H9 (cell line): Measurements from ENCODE around the gene FAXDC2. TPM values are rescaled to one million over a fixed set of nuclear protein-coding genes. Genes with fewer than 3 reads are reported as not detected.

Source experiments
- DNase-seq: peaks from one replicate; pipeline ENCODE4 v3.0.0-alpha.2; 2017
- H2AFZ ChIP-seq: one replicate; pipeline ENCODE4 v1.6.1; 2013; ENCODE audit warnings: mild to moderate bottlenecking, low read length, control low read depth, moderate library complexity
- H2AK5ac ChIP-seq: 2 replicates; pipeline ENCODE4 v1.6.1; 2013; ENCODE audit warnings: low read length, control low read depth, mixed read lengths; ENCODE audit not compliant: insufficient read length
- H2BK120ac ChIP-seq: one replicate; pipeline ENCODE4 v1.6.1; 2013; ENCODE audit warnings: low read depth, mild to moderate bottlenecking, low read length, control low read depth, inconsistent platforms; ENCODE audit not compliant: poor library complexity, severe bottlenecking
- H2BK12ac ChIP-seq: 2 replicates; pipeline ENCODE4 v1.6.1; 2013; ENCODE audit warnings: low read length, control low read depth, mixed read lengths, low read depth; ENCODE audit not compliant: insufficient read length
- H2BK15ac ChIP-seq: 2 replicates; pipeline ENCODE4 v1.6.1; 2013; ENCODE audit warnings: low read depth, low read length, control low read depth
- H2BK20ac ChIP-seq: one replicate; pipeline ENCODE4 v1.6.1; 2013; ENCODE audit warnings: low read depth, mild to moderate bottlenecking, low read length, control low read depth, inconsistent platforms; ENCODE audit not compliant: poor library complexity, severe bottlenecking
- H2BK5ac ChIP-seq: 2 replicates; pipeline ENCODE4 v1.6.1; 2013; ENCODE audit warnings: low read length, control low read depth, mixed read lengths; ENCODE audit not compliant: insufficient read length
- H3K14ac ChIP-seq: 2 replicates; pipeline ENCODE4 v1.6.1; 2013; ENCODE audit warnings: low read length, control low read depth; ENCODE audit not compliant: insufficient read depth
- H3K18ac ChIP-seq: 2 replicates; pipeline ENCODE4 v1.6.1; 2013; ENCODE audit warnings: low read depth, mild to moderate bottlenecking, mixed read lengths, low read length, control low read depth; ENCODE audit not compliant: insufficient read length
- H3K23ac ChIP-seq: 2 replicates; pipeline ENCODE4 v1.6.1; 2013; ENCODE audit warnings: low read length, control low read depth, mixed read lengths, low read depth; ENCODE audit not compliant: insufficient read length
- H3K23me2 ChIP-seq: 2 replicates; pipeline ENCODE4 v1.6.1; 2013; ENCODE audit warnings: low read depth, mild to moderate bottlenecking, mixed read lengths, low read length, control low read depth; ENCODE audit not compliant: insufficient read length, poor library complexity, severe bottlenecking
- H3K27ac ChIP-seq: 2 replicates; pipeline ENCODE4 v1.5.1; 2013; ENCODE audit warnings: low read length, control low read depth, mixed read lengths, low read depth; ENCODE audit not compliant: insufficient read length
- H3K27me3 ChIP-seq: 2 replicates; pipeline ENCODE4 v1.6.1; 2013; ENCODE audit warnings: low read length, control low read depth, inconsistent platforms; ENCODE audit not compliant: insufficient read depth
- H3K4ac ChIP-seq: 2 replicates; pipeline ENCODE4 v1.6.1; 2013; ENCODE audit warnings: low read depth, mild to moderate bottlenecking, control low read depth, inconsistent platforms, low read length, moderate library complexity
- H3K4me1 ChIP-seq: 2 replicates; pipeline ENCODE4 v1.6.1; 2013; ENCODE audit warnings: low read length, control low read depth, inconsistent platforms; ENCODE audit not compliant: insufficient read depth
- H3K4me2 ChIP-seq: 2 replicates; pipeline ENCODE4 v1.6.1; 2013; ENCODE audit warnings: low read length, control low read depth, mixed read lengths; ENCODE audit not compliant: insufficient read length, insufficient read depth
- H3K56ac ChIP-seq: 2 replicates; pipeline ENCODE4 v1.6.1; 2013; ENCODE audit warnings: low read depth, mild to moderate bottlenecking, mixed read lengths, low read length, control low read depth; ENCODE audit not compliant: insufficient read length
- H3K79me1 ChIP-seq: 2 replicates; pipeline ENCODE4 v1.6.1; 2013; ENCODE audit warnings: low read depth, mild to moderate bottlenecking, moderate library complexity, low read length, control low read depth, inconsistent platforms; ENCODE audit not compliant: insufficient read depth, poor library complexity, severe bottlenecking
- H3K79me2 ChIP-seq: 2 replicates; pipeline ENCODE4 v1.6.1; 2013; ENCODE audit warnings: low read length, control low read depth, inconsistent platforms; ENCODE audit not compliant: insufficient read depth
- H3K9ac ChIP-seq: 2 replicates; pipeline ENCODE4 v1.6.1; 2013; ENCODE audit warnings: low read length, control low read depth, mixed read lengths; ENCODE audit not compliant: insufficient read length; ENCODE audit errors: extremely low read depth
- H3K9me3 ChIP-seq: one replicate; pipeline ENCODE4 v1.6.1; 2013; ENCODE audit warnings: low read depth, low read length, inconsistent platforms; ENCODE audit not compliant: control insufficient read depth
- H3T11ph ChIP-seq: one replicate; pipeline ENCODE4 v1.6.1; 2013; ENCODE audit warnings: mild to moderate bottlenecking, low read length, control low read depth, inconsistent platforms
- H4K20me1 ChIP-seq: one replicate; pipeline ENCODE4 v1.6.1; 2013; ENCODE audit not compliant: control insufficient read depth, insufficient read length, insufficient read depth
- H4K5ac ChIP-seq: 2 replicates; pipeline ENCODE4 v1.6.1; 2013; ENCODE audit warnings: low read depth, mild to moderate bottlenecking, mixed read lengths, low read length, control low read depth; ENCODE audit not compliant: insufficient read length
- H4K8ac ChIP-seq: replicated peaks from 2 replicates; pipeline ENCODE4 v1.6.1; 2013; ENCODE audit warnings: low read length, control low read depth, mixed read lengths, low read depth; ENCODE audit not compliant: insufficient read length
- H4K91ac ChIP-seq: 2 replicates; pipeline ENCODE4 v1.6.1; 2013; ENCODE audit warnings: low read depth, mild to moderate bottlenecking, moderate library complexity, mixed read lengths, low read length, control low read depth; ENCODE audit not compliant: insufficient read length
- H3K27ac Mint-ChIP-seq, 3 experiments: 2 replicates in 2 of 3; 3 replicates in 1 of 3; pipeline ENCODE4 v1.8.0; 2020 to 2021; ENCODE audit warnings: mixed read lengths in 3 of 3, mild to moderate bottlenecking in 1 of 3, moderate library complexity in 1 of 3
- H3K27me3 Mint-ChIP-seq: 2 replicates; pipeline ENCODE4 v1.8.0; 2021; ENCODE audit warnings: low read depth, mild to moderate bottlenecking, moderate library complexity, mixed read lengths
- H3K36me3 Mint-ChIP-seq, 3 experiments: 2 replicates in 2 of 3; 3 replicates in 1 of 3; pipeline ENCODE4 v1.8.0; 2020 to 2021; ENCODE audit warnings: low read depth in 3 of 3, mixed read lengths in 3 of 3; ENCODE audit not compliant: insufficient read depth in 1 of 3
- H3K4me1 Mint-ChIP-seq, 2 experiments: 2 replicates each; pipeline ENCODE4 v1.8.0; 2020; ENCODE audit warnings: mixed read lengths in 2 of 2
- H3K4me3 Mint-ChIP-seq, 2 experiments: 2 replicates in 1 of 2; 3 replicates in 1 of 2; pipeline ENCODE4 v1.8.0; 2020 to 2021; ENCODE audit warnings: mild to moderate bottlenecking in 2 of 2, mixed read lengths in 2 of 2, moderate library complexity in 1 of 2
- H3K9me3 Mint-ChIP-seq, 2 experiments: 2 replicates in 1 of 2; 3 replicates in 1 of 2; pipeline ENCODE4 v1.8.0; 2020; ENCODE audit warnings: mild to moderate bottlenecking in 2 of 2, mixed read lengths in 2 of 2, moderate library complexity in 1 of 2
- CTCF ChIP-seq: fragments of 200-600 bp; sonication (generic); conservative IDR thresholded peaks from 3 replicates; pipeline ENCODE4 v1.8.0; 2021; ENCODE audit warnings: antibody characterized with exemption, mild to moderate bottlenecking
- WGBS: extraction: QIAGEN DNeasy Blood & Tissue Kit; methylation state at CpG from one replicate; pipeline ENCODE4 v1.1.7; 2013; ENCODE audit warnings: missing lambda C conversion rate, low lambda C conversion rate, mixed read lengths; ENCODE audit not compliant: insufficient read length; ENCODE audit errors: extremely low coverage; 5-methylcytosine and 5-hydroxymethylcytosine counted together
- total RNA-seq: library from RNA; stranded (reverse); gene quantifications from 2 replicates; pipeline ENCODE4 v1.2.1, GENCODE V29; 2021

Gene FAXDC2
- total RNA-seq, 1 experiment from 2014 or later: 3.0 TPM

GRCh38 chr5:154898210-154898609, 47.8 kb upstream of the FAXDC2 start:
- H3K79me1 ChIP-seq: no peaks in the 10 kb centered on the region
- H3K79me2 ChIP-seq: no peaks in the 10 kb centered on the region
- H3K56ac ChIP-seq: no peak overlapping the region
- H3K4ac ChIP-seq: no peak overlapping the region
- no peaks in the 10 kb centered on the region for H3K23me2 ChIP-seq
- H2AK5ac ChIP-seq: no peak overlapping the region
- H4K5ac ChIP-seq: no peak overlapping the region
- no peak for TF ChIP-seq CTCF
- Mint-ChIP-seq H3K27ac (no peak overlapping the region), H3K27me3 (no peaks in the 10 kb centered on the region), H3K4me1 (no peaks in the 10 kb centered on the region), H3K9me3 (no peaks in the 10 kb centered on the region), H3K4me3 (no peak overlapping the region), H3K36me3 (peaks cover 48 to 93% (median 80%) of the 10 kb centered on the region in 3 experiments; a peak in 6 of 7 replicates)
- no peak overlapping the region for H2AFZ ChIP-seq
- H3K4me2 ChIP-seq: no peak overlapping the region
- no peak overlapping the region for H3K27ac ChIP-seq
- H3K9me3 ChIP-seq: no peaks in the 10 kb centered on the region
- H4K91ac ChIP-seq: no peak overlapping the region
- H3K4me1 ChIP-seq: no peaks in the 10 kb centered on the region
- H4K20me1 ChIP-seq: no peaks in the 10 kb centered on the region
- no peak overlapping the region for H2BK120ac ChIP-seq
- H3K27me3 ChIP-seq: no peaks in the 10 kb centered on the region
- no peak for DNase-seq
- H4K8ac ChIP-seq: no peak overlapping the region
- no peak overlapping the region for H2BK20ac ChIP-seq
- no peak overlapping the region for H3K9ac ChIP-seq
- H2BK12ac ChIP-seq: no peak overlapping the region
- H3K14ac ChIP-seq: no peak overlapping the region
- no peak overlapping the region for H3T11ph ChIP-seq
- no peak overlapping the region for H2BK5ac ChIP-seq
- H3K23ac ChIP-seq: no peak overlapping the region
- H2BK15ac ChIP-seq: no peak overlapping the region
- WGBS: no CpG with 5 or more reads among the region's 4 CpGs
- H3K18ac ChIP-seq: no peak overlapping the region
